ENCODE data around the gene PRODH.
"Not testable (repeated sequence)": the region's sequence is repeated elsewhere in the genome, so short reads cannot be mapped to it uniquely, and the experiment has no call there.

PRODH gene

GRCh38 chr22:18935889-18936529, at the start of gene PRODH:
Gene PRODH (minus strand): TSS chr22:18936293. CDS start chr22:18936287, 6 bp downstream.
- DNase-seq, result no peak

GRCh38 chr22:18985780-18986179, 49.7 kb upstream of the PRODH start:
- DNase-seq, result no peak

- DNase-seq, result no peak
These were observed 48.5 kb upstream of the PRODH start for GRCh38 chr22:18984564-18984963.

- DNase-seq, result no peak
These were observed 47.1 kb upstream of the PRODH start for GRCh38 chr22:18983120-18983651.

GRCh38 chr22:18980829-18981228, 44.7 kb upstream of the PRODH start:
- no peak for DNase-seq

- no peak for DNase-seq
These were observed 43.9 kb upstream of the PRODH start for GRCh38 chr22:18979957-18980356.

- no peak for DNase-seq
These were observed 42.4 kb upstream of the PRODH start for GRCh38 chr22:18978506-18978905.

GRCh38 chr22:18977824-18978425, 41.8 kb upstream of the PRODH start:
- no peak for DNase-seq

- DNase-seq, result no peak
These were observed 40.2 kb upstream of the PRODH start for GRCh38 chr22:18976197-18976751.

- DNase-seq, result no peak
These were observed 39.5 kb upstream of the PRODH start for GRCh38 chr22:18975434-18976196.

- no peak for DNase-seq
These were observed 38.5 kb upstream of the PRODH start for GRCh38 chr22:18974477-18975180.

- DNase-seq, result no peak
These were observed 37.4 kb upstream of the PRODH start for GRCh38 chr22:18973264-18974031.

- not testable (repeated sequence) for DNase-seq
These were observed 36.5 kb upstream of the PRODH start for GRCh38 chr22:18972591-18972990.

- DNase-seq, result not testable (repeated sequence)
These were observed 35.9 kb upstream of the PRODH start for GRCh38 chr22:18972029-18972428.

- DNase-seq, result no peak
These were observed 35.2 kb upstream of the PRODH start for GRCh38 chr22:18971321-18971751.

- no peak for DNase-seq
These were observed 34.8 kb upstream of the PRODH start for GRCh38 chr22:18970948-18971315.

- peak; percentile 15 for DNase-seq
These were observed 34.3 kb upstream of the PRODH start for GRCh38 chr22:18970176-18970947.

- not testable (repeated sequence) for DNase-seq
These were observed 33.3 kb upstream of the PRODH start for GRCh38 chr22:18969158-18969942.

GRCh38 chr22:18968011-18968749, 32.1 kb upstream of the PRODH start:
- DNase-seq, result no peak
